Measurements from ENCODE around the gene OR10G8. TPM values are rescaled to one million over a fixed set of nuclear protein-coding genes. Genes with fewer than 3 reads are reported as not detected.

Gene OR10G8
- total RNA-seq: not detected in 2 replicates

GRCh38 chr11:124026498-124026897, at the start of gene OR10G8:
Gene OR10G8, plus strand, starts transcription at chr11:124026798. Its CDS starts 2,825 bp downstream, at chr11:124029623.

DNA sequence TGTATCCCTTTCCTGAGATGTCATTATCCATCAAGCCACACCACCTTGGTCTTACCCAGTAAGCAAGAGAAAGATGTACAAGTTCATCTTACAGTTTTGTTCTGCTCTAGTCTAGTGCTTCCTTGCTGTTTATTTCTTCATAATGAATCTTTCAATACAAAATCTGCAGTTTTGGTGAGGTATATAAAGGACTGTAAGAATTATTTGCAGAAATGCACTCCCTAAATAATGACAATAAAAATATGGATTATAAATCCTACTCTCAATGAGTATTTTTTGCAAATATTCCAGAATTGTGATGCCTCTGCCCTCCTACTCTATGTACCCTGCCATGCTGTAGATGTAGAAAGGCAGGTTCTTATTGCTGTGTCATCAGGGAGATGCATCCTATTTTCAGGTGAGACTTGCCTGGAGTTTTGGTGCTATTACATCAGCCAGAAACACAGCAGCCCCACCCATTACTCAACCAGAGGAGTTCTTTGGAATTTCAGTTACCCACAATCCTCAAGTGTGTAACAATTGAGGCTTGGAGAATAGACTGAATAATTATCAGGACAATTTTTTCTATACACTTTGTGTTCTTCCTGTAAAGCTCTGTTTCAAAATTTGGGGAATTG, 48.8 kb upstream of the OR10G8 start, which contains the start of gene OR10S1:
TSS of gene OR10S1 (minus strand) at position 51 of the 617 bp plus-strand sequence. CDS start 117 bp downstream, outside the sequence.

DNA sequence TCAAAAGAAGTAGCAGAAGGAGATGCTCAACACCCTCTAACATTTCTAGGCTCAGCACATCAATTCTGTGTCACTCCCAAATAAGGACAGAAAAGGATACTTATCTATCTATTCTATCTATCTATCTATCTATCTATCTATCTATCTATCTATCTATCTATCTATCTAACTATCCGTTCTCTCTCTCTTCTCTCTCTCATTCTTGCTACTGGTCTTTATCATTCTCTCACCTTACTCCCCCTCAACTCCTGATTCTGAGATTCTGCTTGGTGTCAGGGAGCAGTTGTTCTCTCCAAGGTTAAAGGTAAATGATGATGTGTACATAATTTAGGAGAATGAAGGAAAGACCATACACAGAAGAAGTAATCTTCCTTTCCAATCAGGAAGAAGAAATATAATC, 31.5 kb upstream of the OR10G8 start, which contains the start of gene OR10G6:
TSS of gene OR10G6 (minus strand) at position 43 of the 400 bp plus-strand sequence. CDS start at position 43, 0 bp downstream.

GRCh38 chr11:124012697-124013096, 13.9 kb upstream of the OR10G8 start, which contains the start of gene OR10G4:
Gene OR10G4, plus strand, starts transcription at chr11:124012997. Its CDS starts 2,578 bp downstream, at chr11:124015575.

DNA sequence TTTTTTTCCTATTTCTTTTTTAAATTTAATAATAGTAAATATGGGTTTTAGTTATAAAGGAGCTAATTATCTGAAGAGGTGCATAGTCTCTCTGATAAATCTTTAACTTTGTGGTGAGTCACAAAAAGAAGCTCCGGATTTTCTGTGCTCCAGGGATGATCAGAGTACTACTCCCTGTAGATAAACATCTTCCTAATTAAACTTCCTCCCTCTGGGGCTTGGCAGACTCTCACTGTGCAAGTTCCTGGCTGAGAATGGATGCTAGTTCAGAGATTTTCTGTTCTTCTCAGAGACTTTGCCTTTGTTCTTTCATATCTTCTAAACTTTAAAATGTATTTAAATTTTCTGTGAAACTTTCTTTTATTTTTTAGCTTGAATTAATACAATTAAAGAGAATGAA, 14.7 kb downstream of the OR10G8 start, which contains the start of gene OR10G7:
TSS of gene OR10G7 (minus strand) at position 72 of the 400 bp plus-strand sequence. CDS start 2,324 bp downstream, outside the sequence.

Other genes starting within 250 kb of the OR10G8 start
- gene OR6M1, start 220.4 kb upstream of the OR10G8 start, total RNA-seq: not detected in 2 replicates
- not detected in 2 replicates for gene TMEM225, start 141.1 kb upstream of the OR10G8 start, total RNA-seq
- not detected in 2 replicates for gene OR8D4, start 124.6 kb upstream of the OR10G8 start, total RNA-seq
- not detected in 2 replicates for gene OR4D5, start 87.2 kb upstream of the OR10G8 start, total RNA-seq
- gene OR6T1, start 83.0 kb upstream of the OR10G8 start, total RNA-seq: not detected in 2 replicates
- not detected in 2 replicates for gene OR10S1, start 49.0 kb upstream of the OR10G8 start, total RNA-seq
- not detected in 2 replicates for gene OR10G6, start 31.6 kb upstream of the OR10G8 start, total RNA-seq
- not detected in 2 replicates for gene OR10G4, start 13.8 kb upstream of the OR10G8 start, total RNA-seq
- not detected in 2 replicates for gene OR10G9, start 3.8 kb upstream of the OR10G8 start, total RNA-seq
- not detected in 2 replicates for gene OR10G7, start 14.5 kb downstream of the OR10G8 start, total RNA-seq
- 15.9 and 18.0 TPM in 2 replicates for gene VWA5A, start 88.7 kb downstream of the OR10G8 start, total RNA-seq
- not detected in 2 replicates for gene OR10D3, start 156.5 kb downstream of the OR10G8 start, total RNA-seq
- not detected in 2 replicates for gene OR8G1, start 214.3 kb downstream of the OR10G8 start, total RNA-seq
- not detected in 2 replicates for gene OR8G5, start 229.6 kb downstream of the OR10G8 start, total RNA-seq